Gastrocnemius medialis (tissue), 4 donors: ENCODE data around the gene MARCHF9. TPM values are rescaled to one million over a fixed set of nuclear protein-coding genes. Genes with fewer than 3 reads are reported as not detected.

Experiments used
- ATAC-seq, 2 donors: fragments of 150-250 bp; one replicate each; pipeline ENCODE4 v1.9.1; 2016
- DNase-seq, 2 donors: peaks; one replicate each; pipeline ENCODE4 v3.0.0-alpha.2; 2019
- H3K27ac ChIP-seq, 4 donors: fragments of 200-600 bp; sonication (generic); 1 replicate in 1 of 4; 2 replicates in 3 of 4; pipeline ENCODE4 v1.5.1; 2016 to 2018; ENCODE audit warnings: mild to moderate bottlenecking in 2 of 4, moderate library complexity in 1 of 4
- H3K27me3 ChIP-seq, 3 donors: fragments of 200-600 bp; sonication (generic) in 2 of 3; 1 replicate in 1 of 3; 2 replicates in 2 of 3; pipeline versions ENCODE4 v1.5.1 to v1.6.0; 2016 to 2019; ENCODE audit warnings: mild to moderate bottlenecking in 1 of 3, moderate library complexity in 1 of 3
- H3K36me3 ChIP-seq, 2 donors: fragments of 200-600 bp; sonication (generic) in 1 of 2; one replicate each; pipeline ENCODE4 v1.5.1; 2017 to 2018
- H3K4me1 ChIP-seq, 2 donors: fragments of 200-600 bp; sonication (generic) in 1 of 2; one replicate each; pipeline ENCODE4 v1.5.1; 2016 to 2017; ENCODE audit warnings: mild to moderate bottlenecking in 2 of 2
- H3K4me3 ChIP-seq, 4 donors: fragments of 200-600 bp; sonication (generic) in 3 of 4; 1 replicate in 1 of 4; 2 replicates in 3 of 4; pipeline ENCODE4 v1.5.1; 2016 to 2019; ENCODE audit warnings: mild to moderate bottlenecking in 2 of 4
- H3K9me3 ChIP-seq, 3 donors: fragments of 200-600 bp; sonication (generic) in 2 of 3; 1 replicate in 1 of 3; 2 replicates in 2 of 3; pipeline ENCODE4 v1.5.1; 2016 to 2019
- POLR2A ChIP-seq, 2 donors: fragments of 450-650 bp; IDR thresholded peaks; one replicate each; pipeline ENCODE4 v1.6.1; 2017; ENCODE audit warnings: antibody characterized with exemption in 2 of 2, mild to moderate bottlenecking in 2 of 2, moderate library complexity in 2 of 2
- in situ Hi-C, 4 donors: fragments of 200-750 bp; cut with MboI; loops; one replicate each; pipeline versions ENCODE4 v1.15.0 to v1.8.0; 2017; ENCODE audit warnings: low sequenced_read_pairs in 4 of 4
- intact Hi-C: fragments of 100-400 bp; cut with DNase I; formaldehyde crosslinking; loops from one replicate; pipeline ENCODE4 v1.15.1; 2023; ENCODE audit warnings: low total_unique reads
- microRNA-seq, 2 donors: library from miRNA; unstranded; fragments of <30 nt; microRNA quantifications; one replicate each; pipeline ENCODE4, GENCODE V29; 2016; ENCODE audit warnings: borderline replicate concordance in 2 of 2
- total RNA-seq, 4 donors: library from RNA; depleted of rRNA; stranded (reverse); fragments of >200 nt; gene quantifications; one replicate each; pipeline versions ENCODE4 v1.1.0 to v1.2.3, GENCODE V29; 2016
- TF ChIP-seq, protein P1 (sequence below), 5 experiments: fragments of 450-650 bp in 3 of 5; fragments of 200-600 bp in 2 of 5; sonication (generic) in 2 of 5; IDR thresholded peaks in 4 of 5; conservative IDR thresholded peaks in 1 of 5; 1 replicate in 4 of 5; 2 replicates in 1 of 5; pipeline ENCODE4 v1.5.1; 2016 to 2019; ENCODE audit warnings: antibody characterized with exemption in 5 of 5, mild to moderate bottlenecking in 3 of 5, moderate library complexity in 3 of 5

The MARCHF9 gene
- total RNA-seq, 4 donors from 2014 or later, result 4.8 to 11.3 (median 7.9) TPM

DNA sequence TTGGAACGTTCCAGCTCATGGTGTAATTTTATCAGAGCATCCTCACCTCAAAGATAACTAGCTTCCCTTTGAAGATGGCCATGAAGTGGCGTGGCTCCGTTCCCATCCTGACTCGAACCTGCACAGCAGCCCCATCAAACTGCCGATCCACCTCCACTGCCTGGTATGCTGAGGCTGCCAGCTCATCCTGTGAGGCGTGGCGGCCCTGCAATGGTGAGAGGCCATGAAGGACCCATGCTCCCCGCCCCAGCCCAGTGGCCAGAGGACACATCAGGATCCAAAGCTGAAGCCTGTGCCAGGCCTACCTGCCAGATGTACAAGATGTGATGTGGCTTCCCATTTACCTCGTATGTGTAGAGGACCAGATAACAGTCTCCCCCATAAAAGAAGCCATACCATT lies 52.4 kb downstream of the MARCHF9 start:
- no peaks in the 10 kb centered on the region for H3K9me3 ChIP-seq
- no peak overlapping the region for H3K27ac ChIP-seq
- in situ Hi-C loops (loop anchor here in 1 of 4 donors (10.0 kb wide), 1 partner anchor 108 kb away; no protein-coding TSS in a partner anchor), intact Hi-C loops (no loop called here)
- no peaks in the 10 kb centered on the region for H3K27me3 ChIP-seq
- no peak overlapping the region for H3K4me3 ChIP-seq
- peaks cover 0 to 4% of the 10 kb centered on the region in 2 donors for H3K4me1 ChIP-seq
- ATAC-seq (no peak), DNase-seq (no peak)
- no peak for TF ChIP-seq POLR2A (IDR thresholded peaks at IDR 0.05)
- TF ChIP-seq, protein P1, sequence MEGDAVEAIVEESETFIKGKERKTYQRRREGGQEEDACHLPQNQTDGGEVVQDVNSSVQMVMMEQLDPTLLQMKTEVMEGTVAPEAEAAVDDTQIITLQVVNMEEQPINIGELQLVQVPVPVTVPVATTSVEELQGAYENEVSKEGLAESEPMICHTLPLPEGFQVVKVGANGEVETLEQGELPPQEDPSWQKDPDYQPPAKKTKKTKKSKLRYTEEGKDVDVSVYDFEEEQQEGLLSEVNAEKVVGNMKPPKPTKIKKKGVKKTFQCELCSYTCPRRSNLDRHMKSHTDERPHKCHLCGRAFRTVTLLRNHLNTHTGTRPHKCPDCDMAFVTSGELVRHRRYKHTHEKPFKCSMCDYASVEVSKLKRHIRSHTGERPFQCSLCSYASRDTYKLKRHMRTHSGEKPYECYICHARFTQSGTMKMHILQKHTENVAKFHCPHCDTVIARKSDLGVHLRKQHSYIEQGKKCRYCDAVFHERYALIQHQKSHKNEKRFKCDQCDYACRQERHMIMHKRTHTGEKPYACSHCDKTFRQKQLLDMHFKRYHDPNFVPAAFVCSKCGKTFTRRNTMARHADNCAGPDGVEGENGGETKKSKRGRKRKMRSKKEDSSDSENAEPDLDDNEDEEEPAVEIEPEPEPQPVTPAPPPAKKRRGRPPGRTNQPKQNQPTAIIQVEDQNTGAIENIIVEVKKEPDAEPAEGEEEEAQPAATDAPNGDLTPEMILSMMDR (IDR thresholded peaks at IDR 0.05 in 4 of 5, conservative IDR thresholded peaks at IDR 0.05 in 1 of 5), result no peak
- peaks cover 0 to 94% of the 10 kb centered on the region in 2 donors for H3K36me3 ChIP-seq

DNA sequence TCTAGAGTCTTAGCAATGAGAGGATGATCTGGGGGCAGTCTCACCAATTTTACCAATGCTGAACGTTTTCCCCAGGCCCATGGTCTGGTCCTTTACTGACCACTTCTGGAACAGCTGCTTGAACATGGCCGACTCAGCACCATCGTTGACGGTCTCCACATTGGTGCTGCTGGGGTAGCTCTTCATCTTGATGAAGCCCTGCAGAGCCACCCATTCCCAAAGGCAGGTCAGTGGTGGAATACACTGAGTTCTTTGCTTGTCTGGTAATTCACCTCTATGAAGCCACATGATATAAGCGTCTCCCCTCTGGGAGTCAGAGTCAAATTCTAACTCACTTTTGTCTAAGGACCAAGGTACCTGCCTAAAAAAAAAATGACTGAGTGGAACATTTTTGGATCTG lies 53.4 kb downstream of the MARCHF9 start:
- ATAC-seq (no peak), DNase-seq (no peak)
- no peaks in the 10 kb centered on the region for H3K9me3 ChIP-seq
- no peak overlapping the region for H3K4me3 ChIP-seq
- peaks cover 0 to 90% of the 10 kb centered on the region in 2 donors for H3K36me3 ChIP-seq
- TF ChIP-seq, protein P1 (IDR thresholded peaks at IDR 0.05 in 4 of 5, conservative IDR thresholded peaks at IDR 0.05 in 1 of 5), result no peak
- TF ChIP-seq POLR2A (IDR thresholded peaks at IDR 0.05), result no peak
- no peaks in the 10 kb centered on the region for H3K27me3 ChIP-seq
- H3K4me1 ChIP-seq, result peaks cover 0 to 3% of the 10 kb centered on the region in 2 donors
- intact Hi-C loops, result no loop called here
- no peak overlapping the region for H3K27ac ChIP-seq
- in situ Hi-C loops, result loop anchor here in 1 of 4 donors (10.0 kb wide), 1 partner anchor 106 kb away; no protein-coding TSS in a partner anchor

DNA sequence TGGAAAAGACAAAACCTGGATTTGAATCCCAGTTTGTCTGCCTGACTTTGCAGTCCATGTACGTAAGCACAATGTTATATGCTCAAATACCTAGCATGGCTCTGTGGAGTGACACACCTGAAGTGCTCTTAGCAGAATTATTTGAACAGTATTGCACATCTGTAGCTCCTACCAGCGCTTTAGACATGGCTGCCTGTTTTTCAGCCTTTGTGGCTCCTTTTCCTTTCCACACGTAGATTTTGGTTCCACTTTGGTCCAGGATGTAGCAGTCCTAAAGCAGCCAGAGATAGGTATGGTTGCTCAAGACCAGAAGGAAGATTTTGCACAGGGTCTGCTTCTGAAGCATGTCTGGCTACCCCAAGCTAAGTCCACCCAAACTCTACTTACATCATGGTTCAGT lies 54.5 kb downstream of the MARCHF9 start:
- Histone ChIP-seq H3K9me3 (no peaks in the 10 kb centered on the region), H3K27ac (no peak overlapping the region), H3K4me3 (no peak overlapping the region), H3K36me3 (peaks cover 0 to 81% of the 10 kb centered on the region in 2 donors), H3K4me1 (peaks cover 1 to 2% of the 10 kb centered on the region in 2 donors), H3K27me3 (no peaks in the 10 kb centered on the region)
- ATAC-seq, result no peak
- TF ChIP-seq POLR2A (IDR thresholded peaks at IDR 0.05), result no peak
- TF ChIP-seq, protein P1 (IDR thresholded peaks at IDR 0.05 in 4 of 5, conservative IDR thresholded peaks at IDR 0.05 in 1 of 5), result no peak
- DNase-seq, result no peak
- in situ Hi-C loops, result loop anchor here in 1 of 4 donors (10.0 kb wide), 1 partner anchor 105 kb away; no protein-coding TSS in a partner anchor
- intact Hi-C loops, result no loop called here

Small RNA genes lying within 50 kb of the gene (microRNA-seq; reads per million reads assigned to microRNA genes)
- gene MIR6759, result 0 reads per million in 2 donors

Other genes with a start within 250 kb of the MARCHF9 start
- 10 to 100 TPM; 11.8 to 46.4 (median 17.1) TPM for gene DDIT3, start 234.6 kb upstream of the MARCHF9 start, total RNA-seq
- gene MBD6, start 232.3 kb upstream of the MARCHF9 start, total RNA-seq, result 10 to 100 TPM in 3 of 4 donors, 1 to 10 TPM in 1; 5.5 to 20.3 (median 12.9) TPM
- gene DCTN2, start 207.9 kb upstream of the MARCHF9 start, total RNA-seq, result 100 to 1,000 TPM; 147 to 265 (median 177) TPM
- under 1 TPM in 2 of 4 donors, not detected in 2; 0.09 to 0.36 TPM for gene KIF5A, start 205.1 kb upstream of the MARCHF9 start, total RNA-seq
- gene PIP4K2C, start 163.9 kb upstream of the MARCHF9 start, total RNA-seq, result 10 to 100 TPM; 11.2 to 22.0 (median 14.6) TPM
- 10 to 100 TPM in 1 of 4 donors, 1 to 10 TPM in 3; 3.5 to 13.8 (median 6.8) TPM for gene DTX3, start 150.3 kb upstream of the MARCHF9 start, total RNA-seq
- 1 to 10 TPM; 1.9 to 3.3 (median 2.4) TPM for gene ARHGEF25, start 143.7 kb upstream of the MARCHF9 start, total RNA-seq
- gene B4GALNT1, start 121.9 kb upstream of the MARCHF9 start, total RNA-seq, result 10 to 100 TPM; 13.2 to 25.5 (median 16.6) TPM
- gene OS9, start 61.0 kb upstream of the MARCHF9 start, total RNA-seq, result 100 to 1,000 TPM in 3 of 4 donors, 10 to 100 TPM in 1; 77.0 to 152 (median 106) TPM
- gene AGAP2, start 16.4 kb upstream of the MARCHF9 start, total RNA-seq, result 1 to 10 TPM; 1.8 to 5.4 (median 3.7) TPM
- gene TSPAN31, start 10.1 kb upstream of the MARCHF9 start, total RNA-seq, result 10 to 100 TPM; 25.5 to 58.9 (median 32.2) TPM
- 10 to 100 TPM; 39.7 to 55.5 (median 47.4) TPM for gene CDK4, start 2.8 kb upstream of the MARCHF9 start, total RNA-seq
- gene CYP27B1, start 12.0 kb downstream of the MARCHF9 start, total RNA-seq, result not detected
- 10 to 100 TPM in 3 of 4 donors, 1 to 10 TPM in 1; 6.5 to 22.7 (median 17.9) TPM for gene METTL1, start 17.0 kb downstream of the MARCHF9 start, total RNA-seq
- 1 to 10 TPM in 3 of 4 donors, under 1 TPM in 1; 0.82 to 2.0 (median 1.0) TPM for gene EEF1AKMT3, start 17.5 kb downstream of the MARCHF9 start, total RNA-seq
- gene TSFM, start 27.7 kb downstream of the MARCHF9 start, total RNA-seq, result 10 to 100 TPM; 37.6 to 47.5 (median 40.1) TPM
- 10 to 100 TPM in 1 of 4 donors, 1 to 10 TPM in 2, under 1 TPM in 1; 0.78 to 22.7 (median 4.3) TPM for gene AVIL, start 63.6 kb downstream of the MARCHF9 start, total RNA-seq
- 100 to 1,000 TPM in 1 of 4 donors, 10 to 100 TPM in 3; 66.0 to 116 (median 83.4) TPM for gene CTDSP2, start 91.6 kb downstream of the MARCHF9 start, total RNA-seq
- gene ATP23, start 186.5 kb downstream of the MARCHF9 start, total RNA-seq, result 10 to 100 TPM in 2 of 4 donors, 1 to 10 TPM in 2; 7.1 to 26.4 (median 10.7) TPM